HCT116 (cell line): ENCODE data around the gene TOM1L1. TPM values are rescaled to one million over a fixed set of nuclear protein-coding genes. Genes with fewer than 3 reads are reported as not detected.

Source experiments
- ATAC-seq: fragments of 200-7000 bp; cut with Tn5 transposase; 2 replicates; pipeline ENCODE4 v1.9.1; 2020; ENCODE audit warnings: mild to moderate bottlenecking, moderate library complexity
- BruUV-seq: library from RNA; stranded (reverse); fragments of 400-500 nt; replicated peaks from 2 replicates; lab custom pipeline; 2021; lab: Mats Ljungman, UMichigan
- CTCF ChIA-PET: fragments of 300-600 bp; sonication (Branson Sonifier 250); formaldehyde crosslinking; loops from one replicate; lab custom pipeline; 2021; ENCODE audit warnings: antibody characterized with exemption; lab: Charles Lee
- POLR2A ChIA-PET: fragments of 300-600, 350-600 bp; sonication (Branson Sonifier 250); formaldehyde crosslinking; loops from one replicate; lab custom pipeline; 2021; ENCODE audit warnings: antibody characterized with exemption; lab: Charles Lee
- RAD21 ChIA-PET, 2 experiments: fragments of 300-600 bp; sonication (Branson Sonifier 250); formaldehyde crosslinking; loops; one replicate each; lab custom pipeline; 2023; ENCODE audit warnings: low total read pairs in 2 of 2; ENCODE audit not compliant: uncharacterized antibody in 2 of 2, unreplicated experiment in 2 of 2, low non-redundant PET in 1 of 2; lab: Charles Lee
- DNase-seq: peaks from one replicate; pipeline ENCODE4 v3.0.0-alpha.2; 2010; ENCODE audit warnings: low read depth, low spot score
- H2AFZ ChIP-seq: fragments of 200-600 bp; shearing (Covaris generic), sonication (generic); 2 replicates; pipeline ENCODE4 v1.6.1; 2017; ENCODE audit warnings: low read depth, mixed run types, mixed read lengths, antibody characterized with exemption, low read length; ENCODE audit not compliant: poor library complexity, severe bottlenecking
- H3K27ac ChIP-seq: 2 replicates; pipeline ENCODE4 v1.5.1; 2012; ENCODE audit warnings: low read depth, low read length
- H3K27me3 ChIP-seq: fragments of 200-600 bp; sonication (generic); 2 replicates; pipeline ENCODE4 v1.6.1; 2016; ENCODE audit warnings: mixed run types, low read length, mixed read lengths; ENCODE audit not compliant: insufficient read depth
- H3K36me3 ChIP-seq, 2 experiments: fragments of 200-500 bp in 1 of 2; fragments of 200-600 bp in 1 of 2; sonication (Bioruptor generic) in 1 of 2; sonication (generic) in 1 of 2; 2 replicates each; pipeline versions ENCODE4 v1.5.1 to v1.6.1; 2014 to 2016; ENCODE audit warnings: low read length in 2 of 2, inconsistent platforms in 1 of 2, mixed read lengths in 1 of 2, mixed run types in 1 of 2; ENCODE audit not compliant: insufficient read depth in 2 of 2, control insufficient read depth in 1 of 2
- H3K4me1 ChIP-seq, 2 experiments: fragments of 200-600 bp in 1 of 2; sonication (generic) in 1 of 2; 2 replicates each; pipeline versions ENCODE4 v1.5.1 to v1.6.1; 2012 to 2017; ENCODE audit warnings: low read length in 2 of 2, inconsistent platforms in 1 of 2, mild to moderate bottlenecking in 1 of 2, mixed read lengths in 1 of 2, mixed run types in 1 of 2, moderate library complexity in 1 of 2; ENCODE audit not compliant: insufficient read depth in 2 of 2, control insufficient read depth in 1 of 2
- H3K4me2 ChIP-seq: fragments of 200-600 bp; sonication (generic); 2 replicates; pipeline ENCODE4 v1.6.1; 2017; ENCODE audit warnings: mixed run types, low read length, mixed read lengths
- H3K4me3 ChIP-seq, 2 experiments: fragments of 200-600 bp in 1 of 2; sonication (generic) in 1 of 2; replicated peaks in 1 of 2; 2 replicates each; pipeline ENCODE4 v1.5.1; 2011 to 2016; ENCODE audit warnings: low read length in 2 of 2, control low read depth in 1 of 2, low read depth in 1 of 2, mild to moderate bottlenecking in 1 of 2, mixed read lengths in 1 of 2, mixed run types in 1 of 2
- H3K79me2 ChIP-seq: fragments of 200-600 bp; sonication (generic); 2 replicates; pipeline ENCODE4 v1.6.1; 2017; ENCODE audit warnings: mild to moderate bottlenecking, mixed run types, low read length, moderate library complexity, mixed read lengths; ENCODE audit not compliant: insufficient read depth
- H3K9ac ChIP-seq: fragments of 200-600 bp; sonication (generic); 2 replicates; pipeline ENCODE4 v1.6.1; 2016; ENCODE audit warnings: low read length, mixed read lengths
- H3K9me2 ChIP-seq: fragments of 200-600 bp; sonication (generic), shearing (Covaris generic); 2 replicates; pipeline ENCODE4 v1.6.1; 2017; ENCODE audit warnings: mixed run types, mild to moderate bottlenecking, moderate library complexity; ENCODE audit not compliant: insufficient read depth
- H3K9me3 ChIP-seq, 2 experiments: fragments of 200-500 bp in 1 of 2; fragments of 200-600 bp in 1 of 2; sonication (Bioruptor generic) in 1 of 2; sonication (generic) in 1 of 2; 2 replicates each; pipeline ENCODE4 v1.6.1; 2014 to 2017; ENCODE audit warnings: low read length in 2 of 2, mixed read lengths in 2 of 2, inconsistent platforms in 1 of 2, low read depth in 1 of 2, mild to moderate bottlenecking in 1 of 2, mixed run types in 1 of 2, moderate library complexity in 1 of 2; ENCODE audit not compliant: control insufficient read depth in 1 of 2, insufficient read depth in 1 of 2
- H4K20me1 ChIP-seq: fragments of 200-600 bp; sonication (generic), shearing (Covaris generic); 2 replicates; pipeline ENCODE4 v1.6.1; 2017; ENCODE audit warnings: mixed run types, mild to moderate bottlenecking, moderate library complexity; ENCODE audit not compliant: insufficient read depth
- ATF3 ChIP-seq: IDR thresholded peaks from 2 replicates; pipeline ENCODE4 v1.6.1; 2012
- CBX3 ChIP-seq: IDR thresholded peaks from 2 replicates; pipeline ENCODE4 v1.6.1; 2012; ENCODE audit warnings: low read depth
- CTCF ChIP-seq, 3 experiments: fragments of 200-600 bp in 1 of 3; sonication (generic) in 1 of 3; IDR thresholded peaks in 2 of 3; conservative IDR thresholded peaks in 1 of 3; 2 replicates each; pipeline ENCODE4 v1.5.1; 2012 to 2017; ENCODE audit warnings: low read depth in 2 of 3, low read length in 2 of 3, antibody characterized with exemption in 1 of 3, borderline replicate concordance in 1 of 3, control low read depth in 1 of 3, mild to moderate bottlenecking in 1 of 3, mixed read lengths in 1 of 3, mixed run types in 1 of 3, moderate library complexity in 1 of 3; ENCODE audit not compliant: insufficient read depth in 1 of 3
- EZH2 ChIP-seq: fragments of 200-600 bp; sonication (generic); IDR thresholded peaks from 2 replicates; pipeline ENCODE4 v1.6.1; 2017; ENCODE audit warnings: antibody characterized with exemption, mixed run types
- JUND ChIP-seq: IDR thresholded peaks from 2 replicates; pipeline ENCODE4 v1.6.1; 2012
- POLR2A ChIP-seq: IDR thresholded peaks from 2 replicates; pipeline ENCODE4 v1.7.0; 2011; ENCODE audit warnings: borderline replicate concordance; ENCODE audit not compliant: insufficient read depth, insufficient read length; ENCODE audit errors: extremely low read depth
- RAD21 ChIP-seq: IDR thresholded peaks from 2 replicates; pipeline ENCODE4 v1.6.1; 2012; ENCODE audit warnings: low read depth, mild to moderate bottlenecking
- SP1 ChIP-seq: IDR thresholded peaks from 2 replicates; pipeline ENCODE4 v1.6.1; 2012; ENCODE audit warnings: low read depth
- TCF7L2 ChIP-seq: IDR thresholded peaks from 2 replicates; pipeline ENCODE4 v1.7.0; 2011; ENCODE audit warnings: borderline replicate concordance, inconsistent platforms; ENCODE audit not compliant: insufficient read depth, insufficient read length; ENCODE audit errors: extremely low read depth
- ZFX ChIP-seq: fragments of 450-650 bp; IDR thresholded peaks from 2 replicates; pipeline ENCODE4 v1.6.1; 2017
- ZNF274 ChIP-seq: fragments of 200-500 bp; sonication (Bioruptor generic); IDR thresholded peaks from 2 replicates; pipeline ENCODE4 v1.6.1; 2014; ENCODE audit warnings: mild to moderate bottlenecking, low read depth, low read length, inconsistent platforms
- intact Hi-C: fragments of 100-400 bp; cut with micrococcal nuclease; formaldehyde crosslinking; loops from 2 replicates; pipeline ENCODE4 v1.10.0; 2022
- total RNA-seq: library from RNA; stranded (reverse); gene quantifications from one replicate; pipeline ENCODE4 v1.2.1, GENCODE V29; 2021; ENCODE audit not compliant: unreplicated experiment
- TF ChIP-seq, protein P1 (sequence below): IDR thresholded peaks from 2 replicates; pipeline ENCODE4 v1.6.1; 2012
- TF ChIP-seq, protein P2 (sequence below): IDR thresholded peaks from 2 replicates; pipeline ENCODE4 v1.6.1; 2012; ENCODE audit warnings: low read depth

Gene TOM1L1
- total RNA-seq, 1 experiment from 2014 or later, result 70.8 TPM

DNA sequence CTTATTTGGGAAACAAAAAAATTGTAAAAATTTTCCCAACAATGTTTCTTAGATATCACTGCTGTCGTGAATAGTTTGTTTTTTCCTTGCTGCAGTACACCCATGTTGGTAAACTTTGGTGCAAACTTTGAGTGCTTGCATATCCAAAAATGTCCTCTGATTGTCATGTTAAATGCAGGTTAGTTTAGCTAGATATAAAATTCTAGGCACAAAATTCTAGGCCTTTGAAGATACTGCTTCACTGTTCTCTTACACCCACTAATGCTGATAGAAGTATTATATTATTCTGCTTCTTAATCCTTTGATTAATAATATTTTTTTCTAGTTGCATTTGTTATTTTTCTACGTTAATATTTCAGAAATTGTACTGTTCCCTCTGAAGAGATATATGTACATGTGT lies 16.1 kb downstream of the TOM1L1 start:
- DNase-seq, result no peak
- peaks cover 14 to 16% of the 10 kb centered on the region in 2 experiments; a peak in 3 of 4 replicates for H3K9me3 ChIP-seq
- peaks cover 2% of the 10 kb centered on the region; the same call in 1 of the 2 replicates for H3K79me2 ChIP-seq
- H4K20me1 ChIP-seq, result no peaks in the 10 kb centered on the region; the same call in 1 of the 2 replicates
- TF ChIP-seq JUND (no peak), RAD21 (no peak), ZFX (no peak), CBX3 (no peak), ATF3 (no peak), SP1 (no peak), TCF7L2 (no peak), EZH2 (no peak), POLR2A (no peak), ZNF274 (no peak), CTCF (IDR thresholded peaks at IDR 0.05 in 2 of 3, conservative IDR thresholded peaks at IDR 0.05 in 1 of 3; ENCODE audit: borderline replicate concordance in 1 of 3, insufficient read depth in 1 of 3, low read depth in 2 of 3, low read length in 2 of 3) (no peak)
- TF ChIP-seq, protein P1, sequence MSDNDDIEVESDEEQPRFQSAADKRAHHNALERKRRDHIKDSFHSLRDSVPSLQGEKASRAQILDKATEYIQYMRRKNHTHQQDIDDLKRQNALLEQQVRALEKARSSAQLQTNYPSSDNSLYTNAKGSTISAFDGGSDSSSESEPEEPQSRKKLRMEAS, result no peak
- TF ChIP-seq, protein P2, sequence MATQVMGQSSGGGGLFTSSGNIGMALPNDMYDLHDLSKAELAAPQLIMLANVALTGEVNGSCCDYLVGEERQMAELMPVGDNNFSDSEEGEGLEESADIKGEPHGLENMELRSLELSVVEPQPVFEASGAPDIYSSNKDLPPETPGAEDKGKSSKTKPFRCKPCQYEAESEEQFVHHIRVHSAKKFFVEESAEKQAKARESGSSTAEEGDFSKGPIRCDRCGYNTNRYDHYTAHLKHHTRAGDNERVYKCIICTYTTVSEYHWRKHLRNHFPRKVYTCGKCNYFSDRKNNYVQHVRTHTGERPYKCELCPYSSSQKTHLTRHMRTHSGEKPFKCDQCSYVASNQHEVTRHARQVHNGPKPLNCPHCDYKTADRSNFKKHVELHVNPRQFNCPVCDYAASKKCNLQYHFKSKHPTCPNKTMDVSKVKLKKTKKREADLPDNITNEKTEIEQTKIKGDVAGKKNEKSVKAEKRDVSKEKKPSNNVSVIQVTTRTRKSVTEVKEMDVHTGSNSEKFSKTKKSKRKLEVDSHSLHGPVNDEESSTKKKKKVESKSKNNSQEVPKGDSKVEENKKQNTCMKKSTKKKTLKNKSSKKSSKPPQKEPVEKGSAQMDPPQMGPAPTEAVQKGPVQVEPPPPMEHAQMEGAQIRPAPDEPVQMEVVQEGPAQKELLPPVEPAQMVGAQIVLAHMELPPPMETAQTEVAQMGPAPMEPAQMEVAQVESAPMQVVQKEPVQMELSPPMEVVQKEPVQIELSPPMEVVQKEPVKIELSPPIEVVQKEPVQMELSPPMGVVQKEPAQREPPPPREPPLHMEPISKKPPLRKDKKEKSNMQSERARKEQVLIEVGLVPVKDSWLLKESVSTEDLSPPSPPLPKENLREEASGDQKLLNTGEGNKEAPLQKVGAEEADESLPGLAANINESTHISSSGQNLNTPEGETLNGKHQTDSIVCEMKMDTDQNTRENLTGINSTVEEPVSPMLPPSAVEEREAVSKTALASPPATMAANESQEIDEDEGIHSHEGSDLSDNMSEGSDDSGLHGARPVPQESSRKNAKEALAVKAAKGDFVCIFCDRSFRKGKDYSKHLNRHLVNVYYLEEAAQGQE, result no peak
- ATAC-seq, result no peak
- no peaks in the 10 kb centered on the region for H3K4me1 ChIP-seq
- intact Hi-C loops, result no loop called here
- RAD21 ChIA-PET, result no interaction called here
- H3K9me2 ChIP-seq, result no peaks in the 10 kb centered on the region
- H3K9ac ChIP-seq, result no peak overlapping the region
- H3K4me3 ChIP-seq, result no peak overlapping the region
- POLR2A ChIA-PET, result no interaction called here
- no peak overlapping the region for H3K27ac ChIP-seq
- no peak overlapping the region for H3K4me2 ChIP-seq
- no peak overlapping the region for H2AFZ ChIP-seq
- BruUV-seq, result no TSS peak
- CTCF ChIA-PET, result no interaction called here
- no peaks in the 10 kb centered on the region for H3K27me3 ChIP-seq
- peaks cover 54 to 59% of the 10 kb centered on the region in 2 experiments for H3K36me3 ChIP-seq
